ENCODE data around the gene DCDC1.

Gene DCDC1, protein sequence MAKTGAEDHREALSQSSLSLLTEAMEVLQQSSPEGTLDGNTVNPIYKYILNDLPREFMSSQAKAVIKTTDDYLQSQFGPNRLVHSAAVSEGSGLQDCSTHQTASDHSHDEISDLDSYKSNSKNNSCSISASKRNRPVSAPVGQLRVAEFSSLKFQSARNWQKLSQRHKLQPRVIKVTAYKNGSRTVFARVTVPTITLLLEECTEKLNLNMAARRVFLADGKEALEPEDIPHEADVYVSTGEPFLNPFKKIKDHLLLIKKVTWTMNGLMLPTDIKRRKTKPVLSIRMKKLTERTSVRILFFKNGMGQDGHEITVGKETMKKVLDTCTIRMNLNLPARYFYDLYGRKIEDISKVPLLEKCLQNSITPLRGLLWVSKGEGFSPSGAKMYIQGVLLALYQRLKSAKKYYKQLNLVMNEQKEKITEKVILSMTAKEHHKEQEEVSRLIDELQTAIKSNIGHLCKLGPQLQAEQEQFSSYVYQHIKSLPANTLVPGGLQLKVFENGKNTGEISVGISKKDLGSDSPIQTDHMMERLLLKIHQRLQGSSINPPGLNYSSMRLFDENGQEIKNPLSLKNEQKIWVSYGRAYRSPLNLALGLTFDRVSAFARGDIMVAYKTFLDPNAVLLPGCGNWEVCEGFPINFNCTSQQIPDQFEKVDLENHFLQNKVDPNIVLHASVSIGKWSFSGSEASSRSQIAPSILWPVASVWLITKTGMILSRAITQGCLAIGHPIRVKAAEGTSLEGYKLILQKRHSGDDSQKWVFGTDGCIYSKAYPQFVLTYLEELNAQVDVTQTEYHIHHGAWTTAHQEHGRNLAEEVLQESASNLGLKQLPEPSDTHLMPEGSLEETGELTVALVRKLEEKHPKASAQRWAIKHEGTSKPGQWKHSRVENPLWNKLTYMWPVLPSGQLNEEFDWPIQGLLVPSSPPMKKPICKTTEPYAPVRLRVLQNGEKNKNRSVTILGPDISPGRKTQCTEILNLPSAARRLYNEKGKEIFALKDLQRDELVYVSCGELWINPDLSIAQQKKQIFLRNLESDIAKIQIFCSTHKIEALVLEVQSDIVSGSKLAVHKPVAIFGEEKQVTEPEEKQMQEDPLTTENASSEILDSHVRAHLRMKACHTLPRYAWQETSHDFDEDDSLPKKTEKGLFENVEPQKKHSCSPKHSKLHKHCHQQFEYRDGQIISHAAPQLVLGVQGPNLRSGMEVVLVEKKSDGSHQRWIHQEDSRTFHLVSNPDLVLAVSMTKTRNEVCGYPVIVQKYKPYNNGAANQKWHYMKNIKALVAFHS (N-terminal part only)

DNA sequence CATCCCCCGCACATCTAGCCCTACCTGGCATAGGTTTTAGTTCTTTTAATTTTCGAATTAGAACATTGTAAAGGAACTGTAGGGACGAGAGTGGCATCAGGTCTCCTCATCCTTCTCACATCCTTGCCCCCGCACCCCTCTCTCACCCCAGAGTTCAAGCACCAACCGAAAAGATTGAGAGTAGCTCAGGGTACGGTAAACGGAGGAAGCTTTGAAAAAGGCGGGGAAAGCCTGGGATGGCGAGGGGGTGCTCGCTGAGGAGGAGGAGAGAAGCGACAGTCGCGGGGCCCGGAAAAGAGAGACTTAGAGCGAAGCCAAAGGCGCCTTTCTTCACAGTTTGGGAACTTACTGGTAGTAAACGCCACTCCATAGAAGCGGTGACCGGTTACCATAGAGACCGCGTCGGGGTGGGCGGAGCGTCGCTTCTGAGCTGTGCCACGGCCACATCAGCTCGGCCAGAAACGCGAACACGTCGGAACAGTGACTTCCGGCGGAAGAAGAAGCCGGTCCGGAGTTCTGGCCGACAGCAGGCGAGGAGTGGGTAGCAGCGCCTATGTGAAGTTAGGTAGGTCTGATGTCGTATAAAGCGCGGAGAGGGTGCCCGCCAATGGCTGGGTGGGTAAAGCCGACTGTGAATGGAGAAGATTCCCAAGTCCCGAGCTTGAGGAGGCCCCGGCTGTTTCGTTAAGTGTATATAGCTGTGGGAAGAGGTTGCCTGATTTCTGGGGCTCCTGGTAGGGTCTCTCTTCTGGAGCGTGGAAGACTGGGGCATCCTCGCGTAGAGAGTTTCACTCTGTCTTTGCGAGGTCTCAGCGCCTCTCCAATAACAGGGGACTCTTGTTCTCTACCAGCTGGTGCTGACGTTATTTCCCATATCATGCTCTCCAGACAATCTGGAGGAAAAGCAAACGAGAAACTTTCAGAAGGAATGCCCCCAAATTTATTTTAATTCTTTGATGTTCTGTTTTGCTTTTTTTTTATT is at the start of gene DCDC1, which contains the start of gene DNAJC24:
Gene DCDC1 (minus strand): TSS at position 392 of the 982 bp plus-strand sequence. CDS start 41,459 bp downstream, outside the sequence.
Gene DNAJC24 (plus strand): TSS at position 513 of the 982 bp plus-strand sequence. CDS start 889 bp downstream, outside the sequence.
- peak within 1 kb of the TSS; percentile 97 for H3K4me3 ChIP-seq (ENCODE audit: low read length)
- TF ChIP-seq, protein P1, sequence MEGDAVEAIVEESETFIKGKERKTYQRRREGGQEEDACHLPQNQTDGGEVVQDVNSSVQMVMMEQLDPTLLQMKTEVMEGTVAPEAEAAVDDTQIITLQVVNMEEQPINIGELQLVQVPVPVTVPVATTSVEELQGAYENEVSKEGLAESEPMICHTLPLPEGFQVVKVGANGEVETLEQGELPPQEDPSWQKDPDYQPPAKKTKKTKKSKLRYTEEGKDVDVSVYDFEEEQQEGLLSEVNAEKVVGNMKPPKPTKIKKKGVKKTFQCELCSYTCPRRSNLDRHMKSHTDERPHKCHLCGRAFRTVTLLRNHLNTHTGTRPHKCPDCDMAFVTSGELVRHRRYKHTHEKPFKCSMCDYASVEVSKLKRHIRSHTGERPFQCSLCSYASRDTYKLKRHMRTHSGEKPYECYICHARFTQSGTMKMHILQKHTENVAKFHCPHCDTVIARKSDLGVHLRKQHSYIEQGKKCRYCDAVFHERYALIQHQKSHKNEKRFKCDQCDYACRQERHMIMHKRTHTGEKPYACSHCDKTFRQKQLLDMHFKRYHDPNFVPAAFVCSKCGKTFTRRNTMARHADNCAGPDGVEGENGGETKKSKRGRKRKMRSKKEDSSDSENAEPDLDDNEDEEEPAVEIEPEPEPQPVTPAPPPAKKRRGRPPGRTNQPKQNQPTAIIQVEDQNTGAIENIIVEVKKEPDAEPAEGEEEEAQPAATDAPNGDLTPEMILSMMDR (IDR thresholded peaks at IDR 0.05; ENCODE audit: insufficient read depth, low read depth, low read length, missing control alignments): no peak
- DNase-seq (ENCODE audit: low read depth): peak; percentile 94

DNA sequence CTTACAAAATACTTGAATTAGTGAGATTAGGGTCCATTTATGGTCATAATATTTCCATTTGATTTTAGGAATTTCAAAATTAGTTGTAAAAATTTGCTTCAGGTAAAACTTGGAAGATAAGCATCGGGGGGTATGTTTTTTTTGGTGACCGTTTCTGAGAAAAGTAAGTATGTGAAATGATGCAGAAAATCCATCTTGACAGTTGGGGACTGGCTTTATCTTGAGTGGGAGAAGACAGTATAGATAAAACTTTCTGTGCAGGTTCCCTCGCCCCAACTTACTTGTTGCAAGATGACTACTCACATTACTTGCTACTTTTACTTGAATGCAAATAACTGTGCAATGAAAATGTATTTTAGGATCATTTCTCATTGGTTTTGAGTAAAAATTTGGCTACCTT is 49.6 kb upstream of the DCDC1 start:
- no peak for DNase-seq (ENCODE audit: low read depth)
- H3K4me3 ChIP-seq (ENCODE audit: low read length): no peak overlapping the region
- TF ChIP-seq, protein P1 (IDR thresholded peaks at IDR 0.05; ENCODE audit: insufficient read depth, low read depth, low read length, missing control alignments): no peak

DNA sequence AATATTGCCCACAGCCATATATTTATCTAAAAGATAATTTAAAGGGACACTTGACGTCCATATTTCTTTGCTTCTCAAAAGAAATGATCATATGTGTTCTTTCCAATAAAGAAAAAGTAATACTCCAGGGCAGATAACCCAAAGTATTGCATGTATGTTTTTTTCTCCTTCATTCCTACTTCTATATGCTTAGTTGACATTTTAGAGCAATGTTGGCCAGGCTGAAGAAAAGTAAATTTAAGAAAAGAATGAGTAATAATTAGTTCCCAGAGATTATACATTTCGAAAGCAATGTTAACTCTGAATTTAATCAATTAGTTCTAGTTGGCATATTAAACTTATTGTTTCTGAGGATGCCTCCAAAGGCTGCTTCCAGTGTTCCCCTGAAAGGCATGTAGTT is 48.3 kb upstream of the DCDC1 start:
- DNase-seq (ENCODE audit: low read depth): no peak
- H3K4me3 ChIP-seq (ENCODE audit: low read length): no peak overlapping the region
- TF ChIP-seq, protein P1 (IDR thresholded peaks at IDR 0.05; ENCODE audit: insufficient read depth, low read depth, low read length, missing control alignments): no peak

DNA sequence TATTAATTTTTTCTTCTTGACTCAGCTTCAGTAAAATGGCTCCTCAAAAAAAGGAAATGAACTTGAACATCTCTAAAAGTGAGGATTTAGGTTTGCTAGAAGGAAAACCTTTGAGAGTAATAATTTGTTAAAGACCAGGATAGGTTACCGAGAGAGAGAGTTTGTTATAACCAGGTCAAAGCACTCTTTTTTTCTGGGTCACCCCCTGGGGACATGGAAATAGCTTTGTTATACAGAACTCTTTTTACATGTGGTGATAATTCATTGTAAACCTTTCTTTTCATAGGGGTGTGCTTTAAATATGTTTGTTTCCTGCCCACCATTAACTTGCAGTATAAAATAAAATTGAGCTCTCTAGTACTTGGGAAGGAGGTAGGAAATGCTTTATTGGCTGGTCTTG is 47.8 kb upstream of the DCDC1 start:
- TF ChIP-seq, protein P1 (IDR thresholded peaks at IDR 0.05; ENCODE audit: insufficient read depth, low read depth, low read length, missing control alignments): no peak
- no peak overlapping the region for H3K4me3 ChIP-seq (ENCODE audit: low read length)
- DNase-seq (ENCODE audit: low read depth): no peak

DNA sequence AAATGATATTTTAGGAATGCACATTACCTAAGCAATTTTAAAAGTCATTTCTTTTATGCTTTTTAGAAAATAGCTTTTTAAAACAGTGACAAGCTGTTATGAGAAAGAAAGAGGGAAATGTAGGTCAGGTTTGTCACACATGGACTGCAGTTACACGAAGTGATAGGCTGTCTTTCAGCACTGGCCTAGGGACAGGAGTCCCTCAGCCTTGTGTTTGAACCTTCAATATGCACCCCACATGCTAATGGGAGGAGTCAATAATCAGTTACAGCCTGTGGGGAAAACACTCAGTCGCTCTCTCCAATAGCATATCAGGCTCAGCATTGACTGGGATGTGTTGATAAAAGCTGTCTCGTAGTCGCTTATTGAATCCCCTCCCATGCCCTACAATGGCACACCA is 45.9 kb upstream of the DCDC1 start:
- TF ChIP-seq, protein P1 (IDR thresholded peaks at IDR 0.05; ENCODE audit: insufficient read depth, low read depth, low read length, missing control alignments): no peak
- no peak overlapping the region for H3K4me3 ChIP-seq (ENCODE audit: low read length)
- no peak for DNase-seq (ENCODE audit: low read depth)
